Measurements from ENCODE around the gene CRACR2B.

Gene CRACR2B

DNA sequence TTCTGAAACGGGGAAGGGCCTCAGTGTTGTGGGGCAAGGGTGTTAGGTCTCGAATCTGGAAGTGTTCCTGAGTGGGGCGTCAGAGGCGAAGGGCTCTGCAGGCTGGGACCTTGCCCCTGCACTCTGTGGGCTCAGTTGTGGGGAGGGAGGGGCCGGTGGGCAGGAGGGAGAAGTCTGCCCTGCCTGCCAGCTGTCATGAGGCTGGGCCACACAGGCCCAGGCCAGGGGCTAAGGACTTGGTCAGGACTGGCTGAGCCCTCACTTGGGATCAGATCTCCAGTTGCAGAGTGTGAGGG, at the start of gene CRACR2B:
Gene CRACR2B (plus strand): TSS at position 23 of the 296 bp plus-strand sequence. CDS start 689 bp downstream, outside the sequence.
- DNase-seq, result no peak

DNA sequence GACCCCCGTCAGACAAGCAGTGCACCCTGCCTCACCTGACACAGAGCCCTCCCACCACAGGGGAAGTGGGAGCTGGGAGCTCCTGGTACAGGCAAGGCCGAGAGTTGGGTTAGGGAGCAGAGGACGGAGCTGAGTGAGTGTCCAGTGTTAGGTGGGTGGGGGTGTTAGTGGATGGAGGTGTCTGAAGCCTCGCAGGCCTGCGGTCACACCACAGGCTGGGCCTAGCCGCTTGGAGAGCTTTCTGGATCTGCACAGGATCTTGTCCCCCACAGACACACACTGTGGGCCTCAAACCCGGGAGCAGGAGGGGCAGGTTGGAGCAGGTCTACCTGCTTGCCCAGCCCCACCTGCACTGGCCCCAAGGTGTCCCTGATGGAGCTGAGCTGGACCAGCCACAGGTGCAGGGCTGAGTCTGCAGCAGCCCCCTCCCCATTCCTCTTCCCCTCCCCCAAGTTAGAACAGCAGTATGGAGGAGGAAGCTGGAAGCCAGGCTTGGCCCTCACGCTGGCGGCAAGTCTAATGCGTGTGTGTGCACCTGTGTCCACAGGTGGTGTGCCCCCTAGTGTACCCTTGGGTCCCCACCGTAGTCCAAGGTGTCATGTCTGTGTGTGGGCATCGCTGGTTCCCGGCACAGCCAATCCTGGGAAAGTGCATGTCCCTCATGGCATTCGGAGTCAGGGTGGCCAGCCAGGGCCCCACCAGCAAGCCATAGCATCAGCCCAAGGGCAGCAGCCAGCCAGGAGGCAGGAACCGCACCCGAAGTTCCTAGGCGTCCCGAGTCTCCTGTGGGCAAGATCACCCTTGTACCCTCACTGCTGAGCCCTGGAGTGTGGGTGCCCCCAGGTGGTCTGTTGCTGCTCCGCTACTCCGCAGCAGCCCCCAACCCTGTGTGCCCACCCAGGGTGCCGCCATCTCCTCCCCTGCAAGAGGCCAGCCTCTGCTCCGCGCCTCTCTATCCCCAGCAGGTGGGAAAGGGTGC, 48.5 kb upstream of the CRACR2B start:
- no peak for DNase-seq

DNA sequence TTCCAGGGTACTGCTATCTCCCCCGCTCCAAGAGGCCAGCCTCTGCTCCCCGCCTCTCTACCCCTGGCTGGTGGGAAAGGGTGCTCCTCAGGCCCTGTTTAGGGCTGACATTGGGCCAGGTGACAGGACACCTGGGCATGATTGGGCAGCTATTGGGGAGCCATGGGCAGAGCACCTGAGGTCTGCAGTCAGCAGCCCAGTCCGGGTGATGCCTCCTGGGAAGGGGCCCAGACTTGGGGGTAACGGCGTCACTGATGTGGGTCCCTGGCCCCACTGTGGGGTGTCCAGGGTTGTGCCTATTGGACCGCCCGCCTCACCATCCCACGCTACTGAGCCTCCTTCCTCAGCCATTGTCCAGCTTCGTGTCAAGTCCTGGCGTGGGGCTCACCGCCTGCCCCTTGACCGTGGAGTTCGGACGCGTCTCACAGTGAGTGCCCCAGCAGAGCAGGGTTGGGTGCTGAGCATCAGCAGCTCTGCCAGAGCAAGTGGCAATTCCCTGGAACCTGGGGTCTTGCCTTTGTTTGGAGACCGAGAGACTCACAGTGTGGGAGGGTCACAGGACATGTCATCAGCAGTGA, 47.7 kb upstream of the CRACR2B start:
- DNase-seq, result no peak

DNA sequence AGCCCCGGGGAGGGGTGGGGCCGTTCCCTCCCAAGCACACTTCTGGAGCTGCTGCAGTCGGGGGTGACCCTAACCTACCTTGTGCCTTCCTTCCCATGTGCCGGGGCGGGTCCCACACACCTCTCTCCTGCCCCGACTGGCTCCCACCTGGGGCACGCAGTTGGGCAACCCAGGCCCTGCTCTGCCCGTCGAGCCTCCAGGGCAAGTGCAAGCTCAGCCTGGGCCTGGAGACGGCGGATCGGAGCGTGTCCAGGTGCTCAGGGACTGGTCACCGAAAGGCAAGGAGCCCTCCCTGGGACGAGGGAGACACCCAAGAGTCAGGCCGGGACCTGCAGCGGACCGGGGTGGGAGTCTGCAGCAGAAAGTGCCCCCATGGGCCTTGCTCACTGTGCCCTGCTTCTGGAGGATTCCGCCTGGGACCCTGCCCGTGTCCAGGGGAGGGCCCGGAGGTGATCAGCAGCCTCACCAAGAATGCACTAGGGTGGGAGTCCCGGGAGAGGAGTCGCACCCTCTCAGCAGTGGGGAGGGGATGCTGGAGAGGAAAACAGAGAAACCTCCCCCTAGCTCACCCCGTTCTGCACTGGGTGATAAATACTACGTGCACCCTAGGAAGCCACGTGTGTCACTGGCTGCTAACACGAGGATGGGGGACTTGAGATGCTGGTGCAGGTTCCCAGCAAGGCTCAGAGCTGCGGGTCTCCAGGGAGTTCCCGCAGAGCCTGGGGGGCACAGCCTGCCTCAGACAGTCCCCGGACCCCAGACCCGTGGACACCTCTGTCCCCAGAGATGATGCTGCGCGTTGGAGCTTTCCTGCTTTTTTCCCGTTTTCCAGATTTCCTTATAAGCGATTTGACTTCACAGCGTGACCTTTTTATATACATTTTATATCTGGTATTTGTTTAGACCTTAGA, 45.2 kb upstream of the CRACR2B start:
- no peak for DNase-seq

DNA sequence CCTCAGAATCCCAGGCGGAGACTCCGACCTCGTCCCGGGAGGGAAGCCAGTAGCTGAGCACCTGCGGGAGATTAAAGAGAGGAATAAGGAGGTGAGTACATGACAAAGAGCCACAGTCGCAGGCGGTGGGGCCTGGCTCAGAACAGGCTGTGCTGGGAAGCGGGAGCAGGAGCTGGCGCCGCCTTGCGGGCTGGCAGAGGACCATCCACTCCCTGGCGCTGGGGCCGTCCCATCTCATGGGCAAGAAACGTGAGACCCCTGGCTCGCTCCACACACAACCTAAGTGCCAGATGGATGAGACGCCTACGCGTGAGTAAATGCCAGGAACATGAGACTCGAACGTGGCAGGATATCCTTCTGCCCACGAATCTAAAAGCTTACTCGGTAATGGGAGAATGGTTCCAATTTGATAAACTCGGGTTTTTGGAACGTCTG, 44.1 kb upstream of the CRACR2B start:
- no peak for DNase-seq

DNA sequence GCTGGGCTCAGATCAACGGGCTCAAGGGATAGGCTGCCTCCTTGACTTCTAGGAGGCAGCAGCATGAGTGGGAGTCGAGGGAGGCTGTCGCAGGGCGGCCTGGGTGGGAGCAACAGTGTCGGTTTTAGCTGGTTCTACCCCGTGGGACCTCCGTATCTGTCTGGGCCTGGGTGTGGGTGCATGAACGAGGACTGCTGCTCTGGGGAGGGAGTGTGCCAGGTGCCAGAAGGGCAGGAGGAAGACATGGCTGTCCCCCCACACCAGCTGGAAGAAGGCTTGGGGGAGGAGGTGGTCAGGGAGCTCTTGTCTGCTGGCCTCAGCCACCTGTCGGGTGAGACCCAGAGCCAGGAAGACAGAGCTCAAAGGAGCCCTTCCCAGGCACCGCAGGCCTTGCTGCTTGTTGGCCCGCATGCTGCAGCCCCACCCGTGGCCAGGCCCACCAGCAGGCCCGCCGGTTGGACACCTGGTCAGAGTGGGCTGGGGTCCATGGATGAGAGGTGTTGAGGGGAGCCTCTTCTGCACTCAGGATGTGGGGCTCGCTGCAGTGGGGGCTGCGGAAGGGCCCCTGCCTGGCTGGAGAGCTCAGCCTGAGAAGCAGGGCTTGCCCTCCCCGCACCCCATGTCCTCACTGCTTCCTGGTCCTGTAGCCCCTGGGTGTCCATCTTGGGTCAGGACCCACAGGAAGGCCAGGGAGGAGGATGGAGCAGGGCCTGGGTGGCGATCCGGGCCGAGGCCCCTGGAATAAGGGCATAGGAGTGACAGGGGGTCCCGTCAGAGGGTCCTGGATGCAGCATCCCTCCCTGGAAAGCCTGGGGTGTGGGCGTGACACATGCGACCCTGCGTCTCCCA, 41.3 kb upstream of the CRACR2B start:
- DNase-seq, result no peak

DNA sequence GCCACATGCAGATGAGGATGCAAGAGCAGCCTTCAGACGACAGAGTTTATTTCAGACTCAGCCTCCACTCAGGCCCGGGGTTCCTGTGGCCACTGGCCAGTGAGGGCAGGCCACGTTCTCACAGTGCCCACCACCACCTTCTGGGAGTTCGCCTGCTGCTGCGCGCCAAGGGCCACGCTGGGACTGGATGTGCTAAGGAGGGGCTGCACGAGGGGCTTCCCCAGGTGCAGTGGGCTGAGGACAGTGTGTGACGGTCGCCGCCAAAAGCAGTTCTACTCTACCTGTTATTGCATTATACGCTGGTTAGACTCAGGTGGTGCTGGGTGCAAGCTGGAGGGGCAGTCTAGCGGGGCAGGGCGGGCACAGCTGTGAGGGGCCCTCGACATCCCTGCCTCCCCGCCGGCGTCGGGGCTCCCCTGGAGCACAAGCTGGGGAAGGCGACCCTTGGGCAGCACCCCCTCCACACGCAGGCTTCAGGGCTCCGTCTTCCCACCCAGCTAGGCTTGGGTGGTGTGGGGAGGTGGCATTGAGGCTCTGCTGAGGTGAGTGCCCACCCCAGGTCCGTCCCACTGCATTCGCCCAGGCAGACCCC, 40.5 kb upstream of the CRACR2B start:
- no peak for DNase-seq

DNA sequence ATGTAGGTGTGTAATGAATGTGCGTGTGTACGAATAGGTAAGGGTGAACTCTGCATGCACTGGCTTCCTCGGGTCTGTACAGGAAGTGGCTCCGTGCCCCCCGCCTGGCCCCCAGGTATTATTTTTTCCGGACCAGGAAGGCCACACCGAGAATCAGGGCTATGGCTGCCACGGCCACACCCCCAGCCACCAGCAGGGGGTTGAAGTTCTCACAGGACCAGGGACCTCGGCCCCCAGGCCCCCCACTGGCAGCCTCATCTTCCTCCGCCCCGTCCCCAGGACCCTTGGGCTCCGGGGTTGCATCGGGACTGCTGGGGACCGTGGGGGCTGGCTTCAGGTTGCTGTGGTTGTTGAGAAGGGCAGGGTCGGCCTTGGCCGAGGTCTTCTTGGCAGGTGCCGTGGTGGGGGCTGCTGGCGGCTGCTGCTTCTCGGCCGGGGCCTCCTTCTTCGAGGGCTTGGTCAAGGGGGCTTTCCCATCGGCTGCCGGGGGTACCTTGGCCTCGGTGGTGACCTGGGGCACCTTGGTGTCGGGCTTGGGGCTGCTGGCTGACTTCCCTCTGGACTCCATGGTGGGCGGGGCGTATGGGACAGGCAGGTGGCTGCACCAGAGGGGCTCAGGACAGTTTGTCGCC, 39.6 kb upstream of the CRACR2B start:
- DNase-seq, result no peak

DNA sequence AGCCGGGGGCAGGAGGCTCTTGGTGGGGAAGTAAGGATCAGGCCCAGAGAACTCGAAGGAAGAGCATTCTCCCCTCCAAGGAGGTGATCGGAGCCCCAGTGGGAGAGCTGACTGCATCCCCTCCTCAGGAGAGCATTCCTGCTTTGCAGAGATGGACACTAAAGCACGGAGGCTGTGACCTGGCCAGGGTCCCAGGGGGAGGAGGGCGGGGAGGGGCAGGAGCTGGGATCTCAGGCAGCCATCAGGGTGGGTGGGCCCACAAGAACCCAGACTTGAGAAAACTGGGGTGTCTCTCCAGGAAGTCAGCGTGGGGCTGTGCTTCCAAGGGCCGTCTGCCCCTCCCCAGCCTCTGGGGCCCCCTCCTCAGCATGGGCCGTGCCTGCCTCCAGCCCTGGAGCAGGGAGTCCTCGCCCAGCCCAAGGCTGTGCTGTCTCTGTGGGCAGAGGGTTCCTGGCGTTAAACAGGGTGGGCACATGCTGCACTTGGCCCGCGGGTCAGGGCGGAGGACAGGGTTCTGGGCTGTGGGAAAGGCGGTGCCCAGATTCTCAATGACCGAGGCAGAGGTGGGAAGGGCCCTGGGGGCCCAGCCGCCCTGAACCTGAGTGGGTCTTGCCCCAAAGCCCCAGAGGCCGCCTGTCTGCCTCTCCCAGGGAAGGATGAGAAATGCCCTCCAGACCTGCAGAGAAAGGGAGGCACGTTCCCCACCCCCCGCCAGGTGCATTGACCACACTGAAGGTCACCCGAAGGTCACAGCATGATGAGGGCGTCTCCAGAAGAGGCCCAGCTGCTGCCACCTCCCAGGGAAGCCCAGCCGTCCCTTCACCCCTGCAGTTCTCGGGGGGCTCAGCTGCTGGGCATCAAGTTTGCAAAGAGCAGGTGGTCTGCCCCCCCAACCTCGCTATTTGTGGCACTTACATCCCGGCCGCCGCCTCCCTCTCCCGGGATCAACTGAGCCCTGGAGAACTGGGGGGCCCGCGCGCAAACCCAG, 38.5 kb upstream of the CRACR2B start:
- DNase-seq, result no peak

DNA sequence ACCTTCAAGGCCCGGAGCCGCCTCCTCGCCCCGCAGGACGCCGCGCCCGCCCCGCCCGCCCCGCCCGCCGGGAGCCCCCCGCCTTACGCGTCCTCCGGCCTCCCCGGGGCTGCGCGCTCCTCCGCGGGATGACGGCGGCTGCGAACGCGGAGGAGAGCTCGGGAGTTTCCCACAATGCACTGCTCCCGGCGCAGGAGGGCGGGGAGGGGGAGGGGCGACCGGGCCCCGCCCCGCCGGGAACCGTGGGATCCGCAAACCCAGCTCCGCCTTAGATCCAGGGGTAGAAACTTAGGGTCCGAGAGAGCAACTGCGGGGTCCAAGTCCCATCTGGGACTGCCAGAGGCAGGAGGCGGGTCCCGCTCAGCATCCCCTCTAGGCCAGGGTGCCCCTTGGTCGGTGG, 37.8 kb upstream of the CRACR2B start, which contains the start of gene CEND1:
Gene CEND1 (minus strand): TSS at position 148 of the 400 bp plus-strand sequence. CDS start 1,514 bp downstream, outside the sequence.
- no peak for DNase-seq

DNA sequence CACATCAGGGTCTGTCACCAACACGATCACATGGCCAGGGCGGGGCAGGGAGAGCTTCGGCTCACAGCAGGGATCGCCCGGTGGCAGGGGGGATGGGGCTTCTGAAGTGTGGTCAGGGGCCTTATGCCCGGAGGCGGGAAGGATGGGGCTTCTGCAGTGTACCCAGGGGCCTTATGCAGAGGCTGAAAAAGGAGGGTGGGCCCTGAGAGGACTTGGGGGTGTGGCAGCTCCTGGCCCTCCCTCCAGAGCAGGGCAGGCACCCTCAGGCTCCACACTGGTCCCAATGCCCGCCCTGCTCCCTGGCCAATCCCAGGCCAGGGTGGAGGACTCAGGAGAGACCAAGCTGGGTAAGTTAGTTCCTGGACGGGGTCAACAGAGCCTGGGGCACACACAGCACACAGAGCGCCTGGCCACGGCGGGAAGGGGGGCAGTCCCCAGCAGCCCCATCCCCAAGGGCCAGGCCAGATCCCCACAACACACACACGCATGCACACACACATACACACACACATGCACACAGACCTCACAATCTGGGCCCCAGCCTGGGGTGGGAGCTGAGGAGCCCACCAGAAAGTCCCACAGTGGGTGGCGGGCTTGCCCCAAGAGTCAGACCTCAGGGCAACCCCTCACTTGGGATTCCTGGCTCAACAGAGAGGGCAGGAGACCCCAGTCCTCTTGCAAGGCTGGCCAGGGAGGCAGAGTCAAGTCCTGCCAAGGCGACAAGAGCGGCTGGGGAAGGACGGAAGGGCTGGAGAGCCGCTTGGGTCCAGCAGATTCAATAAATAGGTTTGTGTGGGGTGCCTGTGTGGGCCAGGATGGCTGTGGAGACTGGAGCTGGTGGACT, 36.8 kb upstream of the CRACR2B start:
- DNase-seq, result no peak

DNA sequence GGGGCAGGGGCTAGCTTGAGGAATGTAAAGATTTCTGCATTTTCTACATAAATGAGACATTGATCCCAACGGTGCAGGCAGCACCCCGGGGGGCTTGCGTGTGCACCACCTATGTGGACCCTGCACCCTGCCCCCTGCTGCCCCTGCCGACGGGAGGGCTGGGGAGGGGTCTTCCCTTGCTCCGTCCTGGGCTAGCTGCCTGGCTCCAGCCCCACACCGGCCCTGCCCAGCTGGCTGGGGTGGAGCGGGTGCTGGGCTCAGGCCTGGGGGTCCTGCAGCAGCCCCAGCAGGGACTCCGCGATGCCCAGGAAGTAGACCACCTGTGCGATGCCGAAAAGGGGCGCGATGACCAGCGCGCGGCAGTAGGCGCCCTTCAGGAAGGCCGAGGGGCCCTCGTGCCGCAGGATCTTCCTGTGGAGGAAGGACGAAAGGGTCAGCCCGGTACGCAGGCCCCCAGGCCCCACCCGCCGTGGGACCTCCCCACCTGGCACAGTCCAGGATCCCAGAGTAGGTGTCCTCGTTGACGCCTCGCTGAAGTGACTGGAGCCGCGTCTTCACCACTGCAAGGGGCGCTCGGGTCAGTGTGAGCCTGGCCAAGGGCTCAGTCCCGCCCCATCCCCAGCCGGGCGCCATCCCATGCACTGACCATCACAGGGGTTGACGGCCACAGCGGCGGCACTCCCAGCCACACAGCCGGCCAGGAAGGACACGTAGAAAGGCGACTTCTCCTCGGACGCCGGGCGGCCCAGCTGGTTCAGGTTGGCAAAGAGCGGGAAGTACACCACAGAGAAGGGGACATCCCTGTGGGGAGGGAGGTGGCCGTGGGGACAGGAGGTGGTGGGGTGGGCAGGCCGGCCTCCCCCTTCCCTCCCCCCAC, 35.8 kb upstream of the CRACR2B start:
- no peak for DNase-seq

DNA sequence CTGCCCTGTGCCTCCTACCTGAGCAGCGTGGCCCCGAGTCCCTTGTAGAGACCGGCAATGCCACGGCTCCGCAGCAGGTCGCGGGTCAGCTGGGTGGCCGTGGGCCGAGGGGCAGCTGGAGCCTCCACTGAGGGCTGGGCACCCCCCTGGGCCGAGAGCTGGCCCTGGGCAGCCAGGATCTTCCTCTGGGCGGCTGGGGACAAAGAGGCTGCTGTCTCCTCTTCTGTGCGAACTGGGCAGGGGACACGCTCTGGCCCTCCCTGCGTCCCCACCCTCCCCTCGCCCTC, 35.2 kb upstream of the CRACR2B start:
- no peak for DNase-seq

DNA sequence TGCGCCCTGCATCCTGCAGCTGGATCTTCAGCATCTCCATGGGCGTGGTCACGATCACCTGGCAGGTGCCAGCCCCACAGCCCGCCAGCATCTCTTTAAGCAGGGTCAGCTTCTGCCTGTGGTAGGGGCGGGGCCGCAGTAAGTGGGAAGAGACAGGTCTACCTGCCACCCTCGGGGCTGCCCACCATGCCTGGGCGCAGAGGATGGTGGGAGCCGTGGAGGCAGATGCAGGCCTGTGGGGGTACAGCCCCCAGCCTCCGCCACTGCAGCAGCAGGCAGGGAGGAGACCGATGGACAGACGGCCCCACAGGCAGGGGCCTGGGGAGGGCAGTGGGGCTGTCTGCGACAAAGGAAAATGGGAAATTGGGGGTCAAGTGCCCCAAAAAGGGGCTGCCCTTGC, 34.8 kb upstream of the CRACR2B start:
- DNase-seq, result no peak

DNA sequence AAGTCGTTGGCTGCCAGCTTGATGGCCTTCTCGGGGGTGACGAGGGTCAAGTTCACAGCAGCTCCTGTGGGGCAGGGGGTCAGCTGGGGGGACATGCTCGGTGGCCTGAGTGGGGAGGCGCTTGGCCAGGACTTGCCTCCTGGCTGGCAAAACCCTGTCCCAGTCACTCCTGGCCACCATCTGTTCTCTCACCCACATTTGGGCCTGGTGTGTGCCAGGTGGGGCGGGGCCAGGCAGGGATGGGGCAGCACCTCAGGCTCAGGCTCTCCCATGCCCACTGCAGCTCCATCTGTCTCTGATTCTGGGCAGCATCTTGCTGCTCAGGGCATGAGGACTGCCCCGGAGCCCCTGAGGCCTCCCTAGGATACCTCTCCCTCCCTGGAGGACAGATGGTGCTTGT, 34.2 kb upstream of the CRACR2B start:
- no peak for DNase-seq

DNA sequence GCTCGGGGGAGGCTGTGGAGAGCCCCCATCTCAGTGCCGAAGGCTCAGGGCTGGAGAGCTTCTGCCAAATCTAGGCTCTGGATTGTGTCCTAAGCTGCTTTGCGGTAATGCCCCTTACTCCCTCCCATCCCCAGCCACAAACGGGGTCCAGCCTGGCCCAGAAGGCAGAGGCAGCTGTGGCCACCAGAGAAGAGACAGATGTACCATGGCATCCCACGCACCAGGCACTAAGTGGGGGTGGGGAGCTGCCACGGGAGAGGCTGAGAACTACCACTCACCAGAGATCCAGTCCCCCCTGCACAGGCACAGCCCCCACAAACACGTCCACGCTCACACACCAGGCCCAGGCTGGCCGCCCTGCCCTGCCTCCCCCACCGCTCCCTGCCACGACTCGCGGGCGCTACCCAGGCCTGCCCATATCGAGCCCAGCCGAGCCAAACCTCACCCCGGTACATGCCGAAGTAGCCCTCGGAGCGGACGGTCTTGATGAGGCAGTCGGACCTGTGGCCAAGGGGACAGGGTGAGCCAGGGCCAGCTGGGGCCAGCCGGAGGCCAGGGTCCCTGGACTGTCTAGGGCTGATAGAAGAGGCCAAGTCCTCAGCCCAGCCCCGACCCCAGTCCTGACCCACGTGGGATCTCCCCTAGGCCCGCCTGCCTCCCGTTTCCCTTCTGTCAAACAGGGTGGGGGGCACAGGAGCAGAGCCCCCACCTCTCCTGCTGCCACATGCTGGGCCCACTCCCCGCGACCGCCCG, 33.5 kb upstream of the CRACR2B start:
- DNase-seq, result no peak

Measured in CD4-positive, alpha-beta T cell treated with Interleukin-15 for 1 hour (primary cell).